Fibroblast of skin of abdomen (primary cell): ENCODE measurements around the gene PIGBOS1.
"Not testable (repeated sequence)": the region's sequence is repeated elsewhere in the genome, so short reads cannot be mapped to it uniquely, and the experiment has no call there.

Experiments used
- DNase-seq: peaks from one replicate; pipeline ENCODE4 v3.0.0-alpha.2; 2013

Gene PIGBOS1

GRCh38 chr15:55290528-55291057, 28.3 kb downstream of the PIGBOS1 start:
- DNase-seq, result peak; percentile 80

GRCh38 chr15:55289746-55290527, 29.0 kb downstream of the PIGBOS1 start, which contains the start of gene RAB27A:
Gene RAB27A (minus strand): TSS chr15:55289813. CDS start chr15:55234934, 54,879 bp downstream.
- peak; percentile 66 for DNase-seq

GRCh38 chr15:55289011-55289745, 29.7 kb downstream of the PIGBOS1 start:
- DNase-seq, result peak; percentile 14

GRCh38 chr15:55288006-55288717, 30.8 kb downstream of the PIGBOS1 start:
- no peak for DNase-seq

GRCh38 chr15:55286442-55287189, 32.3 kb downstream of the PIGBOS1 start:
- DNase-seq, result not testable (repeated sequence)

- no peak for DNase-seq
Observed at GRCh38 chr15:55284426-55284825, 34.5 kb downstream of the PIGBOS1 start.

GRCh38 chr15:55283379-55284147, 35.4 kb downstream of the PIGBOS1 start:
- no peak for DNase-seq

GRCh38 chr15:55282284-55282833, 36.6 kb downstream of the PIGBOS1 start:
- peak; percentile 71 for DNase-seq

- no peak for DNase-seq
Observed at GRCh38 chr15:55281517-55282228, 37.2 kb downstream of the PIGBOS1 start.

GRCh38 chr15:55280589-55280988, 38.3 kb downstream of the PIGBOS1 start:
- DNase-seq, result not testable (repeated sequence)

- peak; percentile 83 for DNase-seq
Observed at GRCh38 chr15:55279746-55280351, 39.1 kb downstream of the PIGBOS1 start.

- DNase-seq, result no peak
Observed at GRCh38 chr15:55279100-55279745, 39.7 kb downstream of the PIGBOS1 start.

GRCh38 chr15:55277715-55278114, 41.2 kb downstream of the PIGBOS1 start:
- DNase-seq, result no peak

- peak; percentile 54 for DNase-seq
Observed at GRCh38 chr15:55277116-55277564, 41.8 kb downstream of the PIGBOS1 start.

- DNase-seq, result no peak
Observed at GRCh38 chr15:55276324-55276723, 42.6 kb downstream of the PIGBOS1 start.

GRCh38 chr15:55270291-55270690, 48.6 kb downstream of the PIGBOS1 start:
- DNase-seq, result no peak

- no peak for DNase-seq
Observed at GRCh38 chr15:55268176-55268695, 50.7 kb downstream of the PIGBOS1 start.

GRCh38 chr15:55267401-55268175, 51.3 kb downstream of the PIGBOS1 start:
- peak; percentile 71 for DNase-seq
